ENCODE measurements around the gene SHROOM3.

GRCh38 chr4:76753814-76754213 is 318.8 kb downstream of the SHROOM3 start:
- TF ChIP-seq EZH2 (IDR thresholded peaks at IDR 0.05; ENCODE audit: borderline replicate concordance, insufficient read depth, low read depth, low read length, poor library complexity, severe bottlenecking) (no peak), CTCF (IDR thresholded peaks at IDR 0.05) (no peak)
